ENCODE results near the gene ATF7.

DNA sequence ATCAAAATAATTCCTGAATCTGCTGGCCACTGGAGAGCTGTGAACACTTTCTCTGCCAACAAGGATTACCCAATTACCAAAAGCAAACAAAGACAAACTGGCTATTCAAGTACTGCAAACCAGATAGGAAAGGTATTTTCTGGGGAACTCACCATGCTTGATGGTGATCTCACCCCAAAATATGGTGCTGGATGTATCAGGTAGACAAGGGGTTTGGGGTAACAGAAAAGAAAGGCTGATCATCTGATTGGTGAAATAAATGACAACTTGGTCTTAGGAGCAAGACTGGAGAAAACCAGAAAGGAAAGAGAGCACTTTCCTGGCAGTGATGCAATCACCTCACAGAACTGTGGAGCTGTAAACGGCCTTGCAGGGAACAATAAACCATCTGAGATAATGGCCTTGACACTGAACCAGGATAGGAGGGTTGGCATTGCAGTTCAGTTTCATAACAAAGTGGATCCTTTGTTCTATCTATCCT is 87.9 kb downstream of the ATF7 start:
- TF ChIP-seq CTCF (IDR thresholded peaks at IDR 0.05) (no peak), POLR2AphosphoS5 (IDR thresholded peaks at IDR 0.05) (peak in 2 of 3 donors; percentile 53 to 61)

Measured in breast epithelium (tissue), 3 donors.